HG03108 (cell line): Measurements from ENCODE around the gene KLHL2.
A peak's percentile ranks its signal among the peaks of the same experiment; 100 is the strongest.
"Not testable (repeated sequence)": the region's sequence is repeated elsewhere in the genome, so short reads cannot be mapped to it uniquely, and the experiment has no call there.

Experiments
- ATAC-seq: cut with Tn5 transposase; IDR thresholded peaks from one replicate; pipeline ENCODE4 v1.9.1; 2021; ENCODE audit warnings: moderate library complexity; ENCODE audit not compliant: unreplicated experiment

KLHL2 gene

GRCh38 chr4:165199722-165200121, 7.6 kb upstream of the KLHL2 start:
- no peak for ATAC-seq

- no peak for ATAC-seq
Measured at GRCh38 chr4:165201806-165202205, 5.6 kb upstream of the KLHL2 start.

GRCh38 chr4:165203541-165204461, 3.6 kb upstream of the KLHL2 start:
- ATAC-seq = no peak

GRCh38 chr4:165204462-165204830, 2.9 kb upstream of the KLHL2 start:
- no peak for ATAC-seq

GRCh38 chr4:165207016-165207430, 338 bp upstream of the KLHL2 start:
- peak; percentile 15 for ATAC-seq

- no peak for ATAC-seq
Measured at GRCh38 chr4:165208221-165208652, 876 bp downstream of the KLHL2 start.

- no peak for ATAC-seq
Measured at GRCh38 chr4:165208741-165209388, 1.5 kb downstream of the KLHL2 start.

GRCh38 chr4:165209796-165210195, 2.4 kb downstream of the KLHL2 start:
- no peak for ATAC-seq

- no peak for ATAC-seq
Measured at GRCh38 chr4:165210566-165210965, 3.2 kb downstream of the KLHL2 start.

- ATAC-seq = not testable (repeated sequence)
Measured at GRCh38 chr4:165212647-165213046, 5.3 kb downstream of the KLHL2 start.

- ATAC-seq = not testable (repeated sequence)
Measured at GRCh38 chr4:165213404-165213803, 6.0 kb downstream of the KLHL2 start.

GRCh38 chr4:165213991-165214709, 6.8 kb downstream of the KLHL2 start:
- not testable (repeated sequence) for ATAC-seq

- peak; percentile 42 for ATAC-seq
Measured at GRCh38 chr4:165215034-165215751, 7.8 kb downstream of the KLHL2 start.

- peak; percentile 73 for ATAC-seq
Measured at GRCh38 chr4:165215761-165216487, 8.6 kb downstream of the KLHL2 start.

GRCh38 chr4:165217325-165217724, 10.0 kb downstream of the KLHL2 start:
- no peak for ATAC-seq

GRCh38 chr4:165221306-165221705, 13.9 kb downstream of the KLHL2 start:
- ATAC-seq = not testable (repeated sequence)

GRCh38 chr4:165221993-165222650, 14.8 kb downstream of the KLHL2 start:
- not testable (repeated sequence) for ATAC-seq

GRCh38 chr4:165222651-165222994, 15.3 kb downstream of the KLHL2 start:
- ATAC-seq = no peak

GRCh38 chr4:165227401-165227800, 20.0 kb downstream of the KLHL2 start:
- not testable (repeated sequence) for ATAC-seq
